Prostate gland (tissue), 2 donors: ENCODE results near the gene ESAM. TPM values are rescaled to one million over a fixed set of nuclear protein-coding genes. Genes with fewer than 3 reads are reported as not detected.
A peak's percentile ranks its signal among the peaks of the same experiment; 100 is the strongest.

Source experiments
- DNase-seq: peaks from one replicate; pipeline ENCODE4 v3.0.0-alpha.2; 2019; ENCODE audit warnings: low spot score
- H3K27ac ChIP-seq, 2 donors: fragments of 200-600 bp; sonication (generic); 2 replicates each; pipeline ENCODE4 v1.5.1; 2017 to 2019
- H3K27me3 ChIP-seq: fragments of 200-600 bp; sonication (generic); replicated peaks from 2 replicates; pipeline ENCODE4 v1.5.1; 2019; ENCODE audit not compliant: insufficient read depth
- H3K36me3 ChIP-seq, 2 donors: fragments of 200-600 bp; sonication (generic); 1 replicate in 1 of 2; 2 replicates in 1 of 2; pipeline versions ENCODE4 v1.5.1 to v1.8.1; 2017 to 2019
- H3K4me1 ChIP-seq: fragments of 200-600 bp; sonication (generic); replicated peaks from 2 replicates; pipeline ENCODE4 v1.5.1; 2019
- H3K4me3 ChIP-seq, 2 donors: fragments of 200-600 bp; sonication (generic); 2 replicates each; pipeline ENCODE4 v1.5.1; 2017 to 2019
- H3K9me3 ChIP-seq: fragments of 200-600 bp; sonication (generic); 2 replicates; pipeline ENCODE4 v1.5.1; 2017
- POLR2A ChIP-seq: fragments of 450-650 bp; IDR thresholded peaks from one replicate; pipeline ENCODE4 v1.6.1; 2016; ENCODE audit warnings: antibody characterized with exemption, mild to moderate bottlenecking
- POLR2AphosphoS5 ChIP-seq: sonication (generic); formaldehyde crosslinking; IDR thresholded peaks from one replicate; pipeline ENCODE4 v1.6.1; 2017; ENCODE audit warnings: antibody characterized with exemption
- WGBS: methylation state at CpG from one replicate; pipeline ENCODE4 v1.1.5; 2018; 5-methylcytosine and 5-hydroxymethylcytosine counted together
- intact Hi-C: fragments of 100-400 bp; cut with DNase I; formaldehyde crosslinking; loops from one replicate; pipeline ENCODE4 v1.14.2; 2022
- total RNA-seq, 2 donors: library from RNA; depleted of rRNA; stranded (reverse); fragments of >200 nt; gene quantifications; one replicate each; pipeline ENCODE4 v1.1.0, GENCODE V29; 2016
- TF ChIP-seq, protein P1 (sequence below), 4 experiments: fragments of 200-600 bp in 2 of 4; fragments of 450-650 bp in 2 of 4; sonication (generic) in 2 of 4; IDR thresholded peaks; 1 replicate in 3 of 4; 2 replicates in 1 of 4; pipeline ENCODE4 v1.5.1; 2016 to 2019; ENCODE audit warnings: antibody characterized with exemption in 4 of 4, mild to moderate bottlenecking in 2 of 4, moderate library complexity in 2 of 4

ESAM gene
- total RNA-seq, 2 donors from 2014 or later: 12.1 to 18.6 TPM

DNA sequence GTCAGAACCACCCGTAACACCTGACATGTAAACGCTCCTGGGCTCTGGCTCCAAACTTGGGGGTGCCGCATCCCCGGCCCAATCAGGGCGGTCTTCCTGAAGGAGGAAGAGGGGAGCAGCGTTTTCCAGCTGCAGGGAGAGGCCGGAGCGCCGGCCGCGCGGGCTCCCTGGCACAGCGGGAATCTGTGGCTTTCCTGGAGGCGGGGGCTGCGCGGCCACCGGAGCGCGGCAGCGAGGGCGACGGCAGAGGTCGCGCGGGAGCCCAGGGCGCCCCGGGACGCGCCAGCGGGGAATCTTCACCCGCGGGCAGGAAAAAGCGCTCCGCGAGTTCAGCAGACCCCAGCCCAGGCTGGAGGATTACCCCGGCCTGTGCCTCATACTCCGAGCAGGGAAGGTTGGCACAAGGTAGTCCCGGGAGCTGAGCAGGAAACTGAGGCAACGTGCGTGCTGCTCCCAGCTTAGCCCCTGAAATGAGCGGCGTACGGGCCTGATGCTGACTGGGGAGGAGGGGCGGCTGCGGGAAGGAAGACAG lies 600 bp upstream of the ESAM start:
- 3% methylated on average over 45 of the region's 45 CpGs for WGBS
- no peak overlapping the region for H3K27ac ChIP-seq
- no peak for DNase-seq
- intact Hi-C loops: loop anchor here (2.0 kb wide), 1 partner anchor 90 kb away; the partner anchor contains the start of genes SIAE and SPA17
- H3K36me3 ChIP-seq: no peaks in the 10 kb centered on the region
- no peaks in the 10 kb centered on the region for H3K9me3 ChIP-seq
- peak overlapping the region; percentile 16 to 35 for H3K4me3 ChIP-seq
- H3K4me1 ChIP-seq: peaks cover 13% of the 10 kb centered on the region
- TF ChIP-seq, protein P1, sequence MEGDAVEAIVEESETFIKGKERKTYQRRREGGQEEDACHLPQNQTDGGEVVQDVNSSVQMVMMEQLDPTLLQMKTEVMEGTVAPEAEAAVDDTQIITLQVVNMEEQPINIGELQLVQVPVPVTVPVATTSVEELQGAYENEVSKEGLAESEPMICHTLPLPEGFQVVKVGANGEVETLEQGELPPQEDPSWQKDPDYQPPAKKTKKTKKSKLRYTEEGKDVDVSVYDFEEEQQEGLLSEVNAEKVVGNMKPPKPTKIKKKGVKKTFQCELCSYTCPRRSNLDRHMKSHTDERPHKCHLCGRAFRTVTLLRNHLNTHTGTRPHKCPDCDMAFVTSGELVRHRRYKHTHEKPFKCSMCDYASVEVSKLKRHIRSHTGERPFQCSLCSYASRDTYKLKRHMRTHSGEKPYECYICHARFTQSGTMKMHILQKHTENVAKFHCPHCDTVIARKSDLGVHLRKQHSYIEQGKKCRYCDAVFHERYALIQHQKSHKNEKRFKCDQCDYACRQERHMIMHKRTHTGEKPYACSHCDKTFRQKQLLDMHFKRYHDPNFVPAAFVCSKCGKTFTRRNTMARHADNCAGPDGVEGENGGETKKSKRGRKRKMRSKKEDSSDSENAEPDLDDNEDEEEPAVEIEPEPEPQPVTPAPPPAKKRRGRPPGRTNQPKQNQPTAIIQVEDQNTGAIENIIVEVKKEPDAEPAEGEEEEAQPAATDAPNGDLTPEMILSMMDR (IDR thresholded peaks at IDR 0.05): no peak
- no peak for TF ChIP-seq POLR2AphosphoS5
- no peak for TF ChIP-seq POLR2A
- peaks cover 19% of the 10 kb centered on the region for H3K27me3 ChIP-seq

DNA sequence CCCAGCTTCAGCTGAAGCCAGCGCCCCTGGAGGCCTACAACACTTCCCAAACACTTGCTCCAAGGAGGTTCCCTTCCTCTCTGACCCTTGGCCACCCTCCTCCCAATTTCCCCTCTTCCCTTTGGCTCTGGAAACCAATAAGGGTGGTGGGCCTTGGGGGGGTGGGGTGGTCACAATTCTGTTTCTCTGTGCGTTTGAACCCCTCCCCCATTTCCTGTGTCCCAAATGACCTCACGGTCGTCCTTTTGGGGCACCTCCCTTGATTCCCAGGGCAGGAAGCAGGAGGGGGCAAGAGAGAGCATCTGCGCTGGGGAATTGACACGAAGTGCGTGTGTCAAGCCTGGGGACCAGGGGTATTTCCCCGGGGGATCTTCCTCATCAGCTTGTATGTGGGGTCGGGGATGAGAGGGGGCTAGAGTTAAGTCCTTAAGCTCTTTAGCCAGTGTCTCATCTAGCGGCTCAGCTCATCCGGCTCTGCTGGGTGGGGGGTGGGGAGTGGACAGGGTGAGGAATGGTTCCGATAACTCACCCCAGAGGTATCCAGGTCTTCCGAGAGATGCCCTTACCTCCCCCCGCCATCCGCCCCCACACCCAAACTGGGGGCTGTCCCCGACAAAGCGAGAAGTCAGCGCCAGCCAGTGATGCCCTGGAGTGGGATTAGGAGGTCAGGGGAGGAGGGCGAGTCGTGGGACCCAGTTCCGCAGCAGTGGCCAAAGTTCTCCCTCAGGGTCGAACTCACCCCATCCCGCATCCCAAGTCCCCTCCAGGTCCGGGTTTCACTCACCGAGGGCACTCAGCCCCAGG lies 587 bp downstream of the ESAM start:
- Histone ChIP-seq H3K4me1 (peaks cover 13% of the 10 kb centered on the region), H3K27me3 (peaks cover 19% of the 10 kb centered on the region), H3K4me3 (peak overlapping the region; percentile 16 to 35), H3K9me3 (no peaks in the 10 kb centered on the region), H3K27ac (peak overlapping the region; percentile 43 to 48), H3K36me3 (no peaks in the 10 kb centered on the region)
- 27% methylated on average over 25 of the region's 25 CpGs for WGBS
- TF ChIP-seq, protein P1 (IDR thresholded peaks at IDR 0.05): no peak
- TF ChIP-seq POLR2AphosphoS5 (no peak), POLR2A (no peak)
- intact Hi-C loops: loop anchor here (2.0 kb wide), 1 partner anchor 89 kb away; the partner anchor contains the start of genes SIAE and SPA17
- no peak for DNase-seq

DNA sequence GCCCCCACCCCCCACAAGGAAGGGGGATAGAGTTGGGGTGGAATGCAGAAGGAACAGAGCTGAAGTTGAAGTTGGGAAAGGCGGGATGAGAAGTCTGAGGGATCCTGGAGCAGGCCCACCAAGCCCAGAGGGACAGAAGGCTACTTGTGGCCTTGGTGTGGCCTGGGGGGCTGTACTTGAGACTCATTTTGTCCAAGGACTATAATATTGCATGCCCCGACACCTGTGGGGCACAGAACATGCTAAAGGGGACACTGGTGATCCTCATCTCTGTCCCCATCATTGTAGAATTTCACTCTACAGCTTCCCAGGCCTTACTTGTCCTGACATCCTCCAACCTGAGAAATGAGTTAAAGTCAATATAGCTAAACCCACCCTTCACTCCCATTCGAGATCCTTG lies 1.3 kb downstream of the ESAM start:
- no peak for DNase-seq
- WGBS: 73% methylated on average over 3 of the region's 3 CpGs
- intact Hi-C loops: no loop called here
- Histone ChIP-seq H3K4me3 (peak overlapping the region; percentile 5 to 16), H3K36me3 (no peaks in the 10 kb centered on the region), H3K4me1 (peaks cover 13% of the 10 kb centered on the region), H3K9me3 (no peaks in the 10 kb centered on the region), H3K27ac (peak overlapping the region; percentile 31 to 43), H3K27me3 (peaks cover 19% of the 10 kb centered on the region)
- TF ChIP-seq POLR2AphosphoS5: no peak
- TF ChIP-seq, protein P1 (IDR thresholded peaks at IDR 0.05): no peak
- TF ChIP-seq POLR2A: no peak

DNA sequence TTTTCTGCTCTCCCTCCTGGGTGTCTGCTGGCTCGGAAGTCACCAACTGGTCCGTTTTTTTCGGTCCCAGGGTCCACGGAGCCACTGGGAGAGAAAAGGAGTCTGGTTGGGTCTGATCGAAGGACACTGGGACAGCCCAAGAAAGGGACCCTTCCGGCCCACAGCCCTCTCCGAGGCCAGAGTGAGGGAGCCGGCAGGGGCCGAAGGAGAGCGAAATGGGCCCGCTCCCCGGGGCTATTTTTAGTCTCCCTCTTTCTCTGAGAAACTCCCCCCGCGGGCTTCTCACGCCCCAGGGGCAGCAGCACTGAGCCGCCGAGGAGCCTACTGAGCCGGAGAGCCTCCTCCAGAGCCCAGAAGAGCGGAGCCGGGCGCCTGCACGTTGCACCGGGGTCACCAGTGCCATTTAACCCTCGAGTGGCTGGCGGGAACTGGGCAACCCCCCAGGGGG lies 1.9 kb downstream of the ESAM start:
- Histone ChIP-seq H3K36me3 (no peaks in the 10 kb centered on the region), H3K27me3 (peaks cover 19% of the 10 kb centered on the region), H3K4me3 (peak overlapping the region in 1 of 2 donors; percentile 5), H3K4me1 (peaks cover 13% of the 10 kb centered on the region), H3K27ac (peak overlapping the region; percentile 31 to 43), H3K9me3 (no peaks in the 10 kb centered on the region)
- no peak for DNase-seq
- WGBS: 27% methylated on average over 15 of the region's 25 CpGs
- TF ChIP-seq POLR2A (no peak), POLR2AphosphoS5 (no peak)
- TF ChIP-seq, protein P1 (IDR thresholded peaks at IDR 0.05): no peak
- intact Hi-C loops: no loop called here
